Measurements from ENCODE around the gene CBLIF. TPM values are rescaled to one million over a fixed set of nuclear protein-coding genes. Genes with fewer than 3 reads are reported as not detected.

CBLIF gene
- total RNA-seq, 3 donors from 2014 or later = not detected

DNA sequence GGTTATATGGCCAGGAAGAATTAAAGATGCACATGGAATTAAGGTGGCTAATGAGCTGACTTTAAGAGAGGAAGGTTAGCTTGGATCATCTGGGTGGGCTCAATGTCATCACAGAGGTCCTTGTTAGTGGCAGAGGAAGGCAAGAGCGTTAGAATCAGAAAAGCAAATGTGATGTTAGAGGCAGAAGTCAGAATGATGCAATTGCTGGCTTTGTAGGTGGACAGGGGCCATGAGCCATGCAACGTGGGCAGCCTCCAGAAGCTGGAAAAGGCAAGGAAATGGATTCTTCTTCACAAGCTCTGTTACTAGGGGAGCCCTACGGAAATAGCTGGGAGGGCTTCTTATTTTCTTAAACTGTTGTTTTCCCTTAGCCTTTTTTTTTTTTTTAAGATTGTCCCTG, 2.3 kb upstream of the CBLIF start:
- Histone ChIP-seq H3K4me3 (no peak overlapping the region), H3K27me3 (no peaks in the 10 kb centered on the region), H3K4me1 (no peaks in the 10 kb centered on the region), H3K9me3 (no peaks in the 10 kb centered on the region), H3K36me3 (no peaks in the 10 kb centered on the region), H3K27ac (no peak overlapping the region)
- TF ChIP-seq, protein P1, sequence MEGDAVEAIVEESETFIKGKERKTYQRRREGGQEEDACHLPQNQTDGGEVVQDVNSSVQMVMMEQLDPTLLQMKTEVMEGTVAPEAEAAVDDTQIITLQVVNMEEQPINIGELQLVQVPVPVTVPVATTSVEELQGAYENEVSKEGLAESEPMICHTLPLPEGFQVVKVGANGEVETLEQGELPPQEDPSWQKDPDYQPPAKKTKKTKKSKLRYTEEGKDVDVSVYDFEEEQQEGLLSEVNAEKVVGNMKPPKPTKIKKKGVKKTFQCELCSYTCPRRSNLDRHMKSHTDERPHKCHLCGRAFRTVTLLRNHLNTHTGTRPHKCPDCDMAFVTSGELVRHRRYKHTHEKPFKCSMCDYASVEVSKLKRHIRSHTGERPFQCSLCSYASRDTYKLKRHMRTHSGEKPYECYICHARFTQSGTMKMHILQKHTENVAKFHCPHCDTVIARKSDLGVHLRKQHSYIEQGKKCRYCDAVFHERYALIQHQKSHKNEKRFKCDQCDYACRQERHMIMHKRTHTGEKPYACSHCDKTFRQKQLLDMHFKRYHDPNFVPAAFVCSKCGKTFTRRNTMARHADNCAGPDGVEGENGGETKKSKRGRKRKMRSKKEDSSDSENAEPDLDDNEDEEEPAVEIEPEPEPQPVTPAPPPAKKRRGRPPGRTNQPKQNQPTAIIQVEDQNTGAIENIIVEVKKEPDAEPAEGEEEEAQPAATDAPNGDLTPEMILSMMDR (IDR thresholded peaks at IDR 0.05) = no peak
- TF ChIP-seq POLR2A (IDR thresholded peaks at IDR 0.05) (no peak), POLR2AphosphoS5 (IDR thresholded peaks at IDR 0.05) (no peak)
- intact Hi-C loops (cut with DNase I; ENCODE audit: low total_unique reads) = no loop called here
- no peak for DNase-seq (ENCODE audit: low spot score in 2 of 2)

DNA sequence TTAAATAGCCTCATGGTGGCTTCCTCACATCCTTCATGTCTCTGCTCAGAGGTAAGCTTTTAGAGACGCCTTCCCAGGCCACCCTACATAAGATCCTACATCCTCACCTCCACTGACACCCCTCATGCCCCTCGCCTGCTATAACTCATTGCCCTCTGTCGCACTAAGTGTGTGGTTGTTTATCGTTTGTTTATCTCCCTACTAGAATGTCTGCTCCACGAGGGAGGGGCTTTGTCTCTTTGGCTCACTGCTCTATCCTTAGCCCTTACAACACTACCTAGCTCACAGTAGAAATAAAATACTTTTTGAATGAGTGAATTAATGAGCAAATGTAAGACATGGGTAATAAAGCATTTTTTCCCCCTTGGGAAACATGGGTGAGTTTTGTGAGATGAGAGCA, 1.3 kb upstream of the CBLIF start:
- Histone ChIP-seq H3K4me3 (no peak overlapping the region), H3K27me3 (no peaks in the 10 kb centered on the region), H3K9me3 (no peaks in the 10 kb centered on the region), H3K4me1 (no peaks in the 10 kb centered on the region), H3K27ac (no peak overlapping the region), H3K36me3 (no peaks in the 10 kb centered on the region)
- TF ChIP-seq POLR2AphosphoS5 (IDR thresholded peaks at IDR 0.05) (no peak), POLR2A (IDR thresholded peaks at IDR 0.05) (no peak)
- TF ChIP-seq, protein P1 (IDR thresholded peaks at IDR 0.05) = no peak
- DNase-seq (ENCODE audit: low spot score in 2 of 2) = no peak
- intact Hi-C loops (cut with DNase I; ENCODE audit: low total_unique reads) = no loop called here

DNA sequence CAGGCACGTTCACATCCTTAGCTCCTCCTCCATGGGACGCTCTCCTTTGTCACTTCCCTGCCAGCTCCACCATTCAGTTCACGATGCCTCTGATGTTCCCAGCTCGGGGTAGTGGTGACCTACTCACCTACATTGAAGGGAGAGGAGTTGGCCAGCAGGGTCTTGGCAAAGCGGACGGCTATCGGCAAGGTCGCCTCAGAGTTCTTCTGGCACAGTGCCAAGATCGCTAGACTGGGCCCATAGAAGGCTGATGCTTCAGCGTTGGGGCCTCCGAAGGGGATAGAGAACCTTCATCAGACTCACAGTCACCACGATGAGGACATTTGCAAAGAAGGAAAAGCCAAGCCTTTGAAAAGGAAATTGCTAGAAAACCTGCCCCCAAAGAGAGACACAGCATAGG, 3.0 kb downstream of the CBLIF start:
- no peaks in the 10 kb centered on the region for H3K27me3 ChIP-seq
- intact Hi-C loops (cut with DNase I; ENCODE audit: low total_unique reads) = no loop called here
- no peak overlapping the region for H3K4me3 ChIP-seq
- DNase-seq (ENCODE audit: low spot score in 2 of 2) = no peak
- no peaks in the 10 kb centered on the region for H3K4me1 ChIP-seq
- no peaks in the 10 kb centered on the region for H3K36me3 ChIP-seq
- no peak overlapping the region for H3K27ac ChIP-seq
- TF ChIP-seq POLR2A (IDR thresholded peaks at IDR 0.05) (no peak), POLR2AphosphoS5 (IDR thresholded peaks at IDR 0.05) (no peak)
- TF ChIP-seq, protein P1 (IDR thresholded peaks at IDR 0.05) = no peak
- H3K9me3 ChIP-seq = no peaks in the 10 kb centered on the region

DNA sequence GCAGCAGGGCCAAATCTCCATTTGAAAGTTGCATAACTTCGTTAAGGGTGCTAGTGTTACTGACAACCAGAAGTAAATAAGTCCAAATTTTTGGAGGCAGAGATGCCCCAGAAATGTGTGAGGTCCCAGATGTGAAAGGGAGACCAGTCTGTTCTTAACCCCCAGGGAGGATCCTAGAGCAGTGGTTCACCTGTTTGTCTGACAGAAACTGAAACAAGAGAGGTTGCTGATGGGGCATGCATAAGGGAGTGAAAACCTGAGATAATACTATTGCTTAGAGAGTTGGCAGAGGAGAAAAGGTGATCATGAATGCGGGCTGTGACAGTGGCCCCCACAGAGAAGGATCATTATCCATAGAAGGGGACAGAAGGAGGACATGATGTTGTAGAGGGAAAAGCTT, 3.8 kb downstream of the CBLIF start:
- no peak overlapping the region for H3K4me3 ChIP-seq
- intact Hi-C loops (cut with DNase I; ENCODE audit: low total_unique reads) = no loop called here
- H3K36me3 ChIP-seq = no peaks in the 10 kb centered on the region
- DNase-seq (ENCODE audit: low spot score in 2 of 2) = no peak
- no peaks in the 10 kb centered on the region for H3K9me3 ChIP-seq
- no peaks in the 10 kb centered on the region for H3K27me3 ChIP-seq
- H3K4me1 ChIP-seq = no peaks in the 10 kb centered on the region
- no peak for TF ChIP-seq POLR2A (IDR thresholded peaks at IDR 0.05)
- no peak for TF ChIP-seq POLR2AphosphoS5 (IDR thresholded peaks at IDR 0.05)
- TF ChIP-seq, protein P1 (IDR thresholded peaks at IDR 0.05) = no peak
- H3K27ac ChIP-seq = no peak overlapping the region

DNA sequence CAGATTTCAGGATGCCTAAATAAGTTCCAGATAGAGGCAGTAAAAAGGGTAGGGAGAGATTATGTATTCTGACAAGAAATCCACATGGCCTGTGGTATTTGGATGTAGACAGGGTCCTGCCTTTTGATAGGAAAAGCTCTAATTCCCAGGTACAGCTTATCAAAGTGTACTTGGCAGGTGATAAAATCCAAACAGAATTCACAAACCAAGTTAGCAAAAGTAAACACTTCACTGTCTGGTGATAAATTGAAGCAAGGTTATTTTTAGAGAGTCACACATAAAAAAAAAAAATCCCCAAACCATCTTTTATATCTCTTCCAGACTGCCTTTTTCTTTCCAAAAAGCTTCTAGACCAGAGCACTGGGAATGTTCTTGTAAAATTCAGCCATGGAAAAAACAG, 5.7 kb downstream of the CBLIF start:
- Histone ChIP-seq H3K27ac (no peak overlapping the region), H3K4me1 (no peaks in the 10 kb centered on the region), H3K4me3 (no peak overlapping the region), H3K36me3 (no peaks in the 10 kb centered on the region), H3K27me3 (no peaks in the 10 kb centered on the region), H3K9me3 (no peaks in the 10 kb centered on the region)
- intact Hi-C loops (cut with DNase I; ENCODE audit: low total_unique reads) = no loop called here
- TF ChIP-seq POLR2AphosphoS5 (IDR thresholded peaks at IDR 0.05) = no peak
- TF ChIP-seq POLR2A (IDR thresholded peaks at IDR 0.05) = no peak
- TF ChIP-seq, protein P1 (IDR thresholded peaks at IDR 0.05) = no peak
- no peak for DNase-seq (ENCODE audit: low spot score in 2 of 2)

Data from breast epithelium (tissue), 4 donors.